ENCODE measurements around the gene CMSS1.

- TF ChIP-seq POLR2A (IDR thresholded peaks at IDR 0.05) (no peak), POLR2AphosphoS5 (IDR thresholded peaks at IDR 0.05) (no peak), CTCF (IDR thresholded peaks at IDR 0.05) (no peak), EP300 (IDR thresholded peaks at IDR 0.05; ENCODE audit: low read depth) (no peak)
Measured at GRCh38 chr3:100097919-100098783, 280.5 kb downstream of the CMSS1 start.
